Stimulated activated CD4-positive, alpha-beta T cell treated with anti-CD3 and anti-CD28 coated beads, Interleukin-12 subunit alpha, Interleukin-12 subunit beta, amount 100 ng/mL, for 48 hours (primary cell): Measurements from ENCODE around the gene PPP1R12A.

Experiments used
- DNase-seq, 3 donors: peaks; one replicate each; pipeline ENCODE4 v3.0.0-alpha.2; 2020; ENCODE audit warnings: low read depth in 2 of 3, low spot score in 1 of 3

The PPP1R12A gene

GRCh38 chr12:79936670-79937069, 1.8 kb upstream of the PPP1R12A start:
- no peak for DNase-seq

GRCh38 chr12:79935624-79936345, 888 bp upstream of the PPP1R12A start:
- DNase-seq = no peak

GRCh38 chr12:79934281-79935020, 446 bp downstream of the PPP1R12A start:
- peak in 2 of 3 donors; percentile 22 to 30 for DNase-seq

- no peak for DNase-seq
These were observed 1.2 kb downstream of the PPP1R12A start for GRCh38 chr12:79933532-79934264.

- DNase-seq = no peak
These were observed 1.9 kb downstream of the PPP1R12A start for GRCh38 chr12:79933043-79933442.

GRCh38 chr12:79932357-79932756, 2.5 kb downstream of the PPP1R12A start:
- no peak for DNase-seq

GRCh38 chr12:79929065-79929464, 5.8 kb downstream of the PPP1R12A start:
- no peak for DNase-seq

GRCh38 chr12:79927772-79928474, 7.0 kb downstream of the PPP1R12A start:
- DNase-seq = peak; percentile 18 to 31 (median 19)

- no peak for DNase-seq
These were observed 7.9 kb downstream of the PPP1R12A start for GRCh38 chr12:79926951-79927350.

- DNase-seq = no peak
These were observed 9.4 kb downstream of the PPP1R12A start for GRCh38 chr12:79925492-79925891.

- no peak for DNase-seq
These were observed 13.1 kb downstream of the PPP1R12A start for GRCh38 chr12:79921786-79922185.

- DNase-seq = no peak
These were observed 14.3 kb downstream of the PPP1R12A start for GRCh38 chr12:79920421-79921238.

GRCh38 chr12:79919762-79920161, 15.1 kb downstream of the PPP1R12A start:
- DNase-seq = no peak

- no peak for DNase-seq
These were observed 18.1 kb downstream of the PPP1R12A start for GRCh38 chr12:79916826-79917225.

- no peak for DNase-seq
These were observed 22.8 kb downstream of the PPP1R12A start for GRCh38 chr12:79911889-79912656.

GRCh38 chr12:79908366-79908765, 26.5 kb downstream of the PPP1R12A start:
- DNase-seq = no peak

GRCh38 chr12:79901506-79901905, 33.4 kb downstream of the PPP1R12A start:
- no peak for DNase-seq

- no peak for DNase-seq
These were observed 33.9 kb downstream of the PPP1R12A start for GRCh38 chr12:79900951-79901350.

GRCh38 chr12:79900199-79900598, 34.7 kb downstream of the PPP1R12A start:
- no peak for DNase-seq

GRCh38 chr12:79897617-79898016, 37.3 kb downstream of the PPP1R12A start:
- DNase-seq = no peak
